ENCODE results near the gene AKT3.

The AKT3 gene

DNA sequence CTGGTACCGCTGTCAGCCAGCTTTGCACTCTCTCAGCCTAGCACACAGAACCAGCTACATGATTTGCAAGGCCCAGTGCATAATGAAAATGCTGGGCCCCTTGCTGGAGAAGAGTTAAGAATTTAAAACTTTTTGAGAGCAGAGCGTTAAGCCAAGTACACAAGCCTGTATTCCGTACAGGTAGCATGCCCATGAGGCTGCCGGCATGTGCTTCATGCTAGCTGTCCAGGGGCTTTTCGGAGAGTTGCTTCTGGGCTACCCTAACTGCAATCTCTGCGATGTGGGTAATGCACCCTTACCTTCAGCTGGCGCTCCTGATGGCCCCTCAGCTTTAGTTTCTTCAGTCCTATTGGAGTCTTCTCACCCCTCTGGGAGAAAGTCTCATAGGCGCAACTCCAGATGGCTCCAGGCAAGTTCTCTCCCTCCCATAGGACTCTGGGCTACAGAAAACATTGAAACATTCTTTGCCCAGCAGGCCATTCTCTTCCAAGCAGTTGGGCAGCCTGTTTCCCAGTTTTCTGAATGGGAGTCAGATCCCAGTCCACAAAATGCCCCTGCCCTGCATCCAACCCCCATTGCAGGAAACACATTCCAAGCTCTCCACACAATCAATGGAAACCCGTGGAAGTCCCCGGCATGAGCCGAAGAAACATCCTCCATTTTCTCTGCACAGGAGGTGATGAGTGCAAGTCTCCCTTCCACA lies 5.7 kb upstream of the AKT3 start:
- H3K9ac ChIP-seq (ENCODE audit: low read length in 5 of 5) = no peak overlapping the region
- peaks cover 0 to 3% (median 0%) of the 10 kb centered on the region in 5 donors for H3K27me3 ChIP-seq (ENCODE audit: control insufficient read depth in 5 of 5, insufficient read depth in 4 of 5, low read length in 5 of 5)
- H3K4me3 ChIP-seq (ENCODE audit: low read depth in 1 of 5, low read length in 5 of 5) = no peak overlapping the region
- peaks cover 0 to 8% (median 7%) of the 10 kb centered on the region in 5 donors for H3K4me1 ChIP-seq (ENCODE audit: control insufficient read depth in 5 of 5, insufficient read depth in 5 of 5, low read length in 5 of 5)
- no peak overlapping the region for H3K27ac ChIP-seq (ENCODE audit: low read depth, low read length)
- no peaks in the 10 kb centered on the region for H3K36me3 ChIP-seq (ENCODE audit: control insufficient read depth in 5 of 5, insufficient read depth in 5 of 5, low read length in 5 of 5)
- no peaks in the 10 kb centered on the region for H3K9me3 ChIP-seq (ENCODE audit: control insufficient read depth in 5 of 5, low read length in 5 of 5)

DNA sequence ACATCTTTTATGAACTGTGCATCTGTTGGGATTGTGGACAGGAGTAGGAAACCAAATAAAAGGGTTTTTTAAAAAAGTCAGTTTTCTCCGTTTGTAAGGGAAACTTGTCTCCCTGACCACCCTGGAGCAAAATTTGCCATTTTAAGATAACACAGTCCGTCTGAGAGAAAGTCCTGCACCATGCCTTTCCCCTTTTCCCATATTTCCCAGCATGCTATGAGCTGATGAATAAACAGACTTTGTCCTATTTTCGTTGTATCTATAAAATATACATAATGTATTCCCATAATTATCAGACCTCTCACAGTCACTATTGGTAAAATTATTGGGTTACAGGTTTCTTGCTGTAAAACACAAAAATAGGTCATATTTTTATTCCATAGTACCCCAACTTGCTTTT lies 1.7 kb upstream of the AKT3 start:
- Histone ChIP-seq H3K9ac (ENCODE audit: low read length in 5 of 5) (no peak overlapping the region), H3K9me3 (ENCODE audit: control insufficient read depth in 5 of 5, low read length in 5 of 5) (no peaks in the 10 kb centered on the region), H3K4me3 (ENCODE audit: low read depth in 1 of 5, low read length in 5 of 5) (no peak overlapping the region), H3K36me3 (ENCODE audit: control insufficient read depth in 5 of 5, insufficient read depth in 5 of 5, low read length in 5 of 5) (no peaks in the 10 kb centered on the region), H3K27ac (ENCODE audit: low read depth, low read length) (no peak overlapping the region), H3K27me3 (ENCODE audit: control insufficient read depth in 5 of 5, insufficient read depth in 4 of 5, low read length in 5 of 5) (no peaks in the 10 kb centered on the region), H3K4me1 (ENCODE audit: control insufficient read depth in 5 of 5, insufficient read depth in 5 of 5, low read length in 5 of 5) (peaks cover 0 to 15% (median 12%) of the 10 kb centered on the region in 5 donors)

DNA sequence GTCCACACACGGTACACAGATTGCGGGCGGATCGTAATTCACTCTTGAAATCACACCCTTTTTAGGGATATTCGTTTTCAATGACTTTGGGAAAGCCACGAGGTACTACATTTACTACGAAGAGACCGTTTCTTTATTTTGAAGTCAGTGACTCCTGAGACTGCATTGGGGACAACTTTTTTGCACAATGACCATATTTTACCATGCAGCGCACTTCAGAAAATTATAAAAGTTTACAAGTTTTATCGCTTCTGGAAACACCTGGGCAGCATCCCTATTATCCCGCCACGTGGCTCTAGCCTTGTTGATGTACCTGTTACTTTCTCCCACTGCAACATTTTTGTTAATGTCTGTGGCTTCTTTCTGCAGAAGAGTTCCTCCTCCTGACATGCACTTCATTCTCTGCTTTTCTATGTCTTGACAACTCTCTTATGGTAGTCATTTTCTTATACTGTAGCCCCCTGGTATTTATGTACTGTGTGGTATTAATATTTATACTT lies 1.3 kb upstream of the AKT3 start:
- Histone ChIP-seq H3K27ac (ENCODE audit: low read depth, low read length) (peak overlapping the region; percentile 87), H3K36me3 (ENCODE audit: control insufficient read depth in 5 of 5, insufficient read depth in 5 of 5, low read length in 5 of 5) (no peaks in the 10 kb centered on the region), H3K9ac (ENCODE audit: low read length in 5 of 5) (peak overlapping the region; percentile 40 to 89 (median 74)), H3K9me3 (ENCODE audit: control insufficient read depth in 5 of 5, low read length in 5 of 5) (no peaks in the 10 kb centered on the region), H3K4me1 (ENCODE audit: control insufficient read depth in 5 of 5, insufficient read depth in 5 of 5, low read length in 5 of 5) (peaks cover 0 to 15% (median 12%) of the 10 kb centered on the region in 5 donors), H3K4me3 (ENCODE audit: low read depth in 1 of 5, low read length in 5 of 5) (peak overlapping the region; percentile 69 to 88 (median 77)), H3K27me3 (ENCODE audit: control insufficient read depth in 5 of 5, insufficient read depth in 4 of 5, low read length in 5 of 5) (no peaks in the 10 kb centered on the region)

DNA sequence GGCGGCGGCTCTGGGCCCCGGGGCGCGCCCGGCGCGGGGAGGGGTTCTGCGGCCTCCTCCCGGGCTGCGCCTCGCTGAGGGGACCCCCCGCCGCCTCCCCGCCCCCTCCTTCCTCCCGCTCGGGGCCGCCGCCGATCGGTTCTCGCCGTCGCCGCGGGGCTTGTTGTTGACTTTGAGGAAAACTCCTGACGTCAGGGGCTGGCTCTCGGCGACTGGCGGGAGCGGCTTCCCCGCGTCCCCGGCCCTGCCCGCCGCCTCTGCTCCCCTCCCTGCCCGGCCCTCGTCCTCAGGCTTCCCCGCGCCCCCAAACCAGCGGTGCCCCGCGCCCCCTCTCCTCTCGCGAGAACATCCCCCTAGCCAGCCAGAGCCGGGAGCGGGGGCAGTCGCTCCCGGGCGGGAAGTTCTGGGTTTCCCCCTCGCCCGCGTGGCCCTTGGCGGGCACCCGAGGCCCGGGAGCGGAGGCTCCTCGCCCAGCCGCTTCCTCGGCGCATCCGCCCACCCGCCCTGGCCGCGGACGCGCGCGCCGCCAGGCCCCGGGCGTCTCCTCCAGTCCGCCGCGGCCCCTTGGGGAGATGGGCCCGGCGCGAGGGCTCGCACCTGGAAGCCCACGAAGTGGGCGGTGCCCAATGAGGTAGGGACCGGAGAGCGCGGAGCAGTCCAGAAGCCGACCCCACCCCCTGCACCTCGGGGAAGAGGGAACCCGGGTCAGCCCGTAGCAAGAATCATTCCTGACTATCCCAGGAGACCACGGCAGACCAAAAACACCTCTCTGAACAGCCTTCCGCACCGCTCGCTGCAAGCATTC lies 611 bp upstream of the AKT3 start:
- H3K27me3 ChIP-seq (ENCODE audit: control insufficient read depth in 5 of 5, insufficient read depth in 4 of 5, low read length in 5 of 5) = no peaks in the 10 kb centered on the region
- peak overlapping the region; percentile 40 to 89 (median 74) for H3K9ac ChIP-seq (ENCODE audit: low read length in 5 of 5)
- H3K4me3 ChIP-seq (ENCODE audit: low read depth in 1 of 5, low read length in 5 of 5) = peak overlapping the region; percentile 69 to 88 (median 77)
- peaks cover 0 to 15% (median 12%) of the 10 kb centered on the region in 5 donors for H3K4me1 ChIP-seq (ENCODE audit: control insufficient read depth in 5 of 5, insufficient read depth in 5 of 5, low read length in 5 of 5)
- H3K9me3 ChIP-seq (ENCODE audit: control insufficient read depth in 5 of 5, low read length in 5 of 5) = no peaks in the 10 kb centered on the region
- H3K27ac ChIP-seq (ENCODE audit: low read depth, low read length) = peak overlapping the region; percentile 87
- no peaks in the 10 kb centered on the region for H3K36me3 ChIP-seq (ENCODE audit: control insufficient read depth in 5 of 5, insufficient read depth in 5 of 5, low read length in 5 of 5)

DNA sequence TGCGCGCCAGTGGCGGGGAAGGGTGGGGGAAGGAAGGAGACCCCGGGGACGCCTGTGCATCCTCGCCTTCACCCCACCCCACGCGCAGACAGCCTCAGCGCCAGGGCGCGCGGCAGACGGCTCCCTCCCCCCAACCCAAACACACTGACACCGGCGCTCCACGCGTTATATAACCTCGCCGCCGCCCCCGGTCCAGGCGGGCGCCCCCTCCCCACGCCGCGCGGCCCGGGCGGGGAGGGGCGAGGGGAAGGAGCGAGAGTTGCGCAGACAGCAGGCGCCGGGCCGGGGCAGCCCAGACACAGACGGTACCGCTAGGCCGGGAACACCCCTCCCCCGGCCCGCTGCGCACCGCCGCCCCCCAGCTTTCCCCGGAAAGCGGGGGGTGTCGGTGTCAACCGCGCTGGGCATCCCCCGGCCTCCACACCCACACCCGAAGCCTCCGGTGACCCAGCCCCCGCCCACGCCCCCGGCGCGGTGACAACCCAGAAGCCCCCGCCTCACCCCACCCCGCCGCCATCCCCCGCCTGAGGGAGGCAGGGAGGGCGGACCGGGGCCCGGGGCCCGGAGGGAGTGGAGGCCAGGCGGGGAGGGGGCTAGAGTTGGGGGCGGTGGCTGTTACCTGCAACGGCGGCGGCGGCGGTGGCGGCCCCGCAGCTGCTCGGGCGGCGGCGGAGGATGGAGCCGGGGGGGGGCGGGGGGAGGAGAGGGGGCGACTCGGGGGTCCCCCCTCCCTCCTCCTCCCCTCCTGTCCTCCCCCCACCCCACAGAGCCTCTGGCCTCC lies 432 bp downstream of the AKT3 start:
- Histone ChIP-seq H3K9me3 (ENCODE audit: control insufficient read depth in 5 of 5, low read length in 5 of 5) (no peaks in the 10 kb centered on the region), H3K4me1 (ENCODE audit: control insufficient read depth in 5 of 5, insufficient read depth in 5 of 5, low read length in 5 of 5) (peaks cover 0 to 15% (median 12%) of the 10 kb centered on the region in 5 donors), H3K9ac (ENCODE audit: low read length in 5 of 5) (peak overlapping the region in 3 of 5 donors; percentile 48 to 62 (median 62)), H3K27ac (ENCODE audit: low read depth, low read length) (peak overlapping the region; percentile 75), H3K4me3 (ENCODE audit: low read depth in 1 of 5, low read length in 5 of 5) (peak overlapping the region in 4 of 5 donors; percentile 67 to 72 (median 69)), H3K36me3 (ENCODE audit: control insufficient read depth in 5 of 5, insufficient read depth in 5 of 5, low read length in 5 of 5) (no peaks in the 10 kb centered on the region), H3K27me3 (ENCODE audit: control insufficient read depth in 5 of 5, insufficient read depth in 4 of 5, low read length in 5 of 5) (no peaks in the 10 kb centered on the region)

DNA sequence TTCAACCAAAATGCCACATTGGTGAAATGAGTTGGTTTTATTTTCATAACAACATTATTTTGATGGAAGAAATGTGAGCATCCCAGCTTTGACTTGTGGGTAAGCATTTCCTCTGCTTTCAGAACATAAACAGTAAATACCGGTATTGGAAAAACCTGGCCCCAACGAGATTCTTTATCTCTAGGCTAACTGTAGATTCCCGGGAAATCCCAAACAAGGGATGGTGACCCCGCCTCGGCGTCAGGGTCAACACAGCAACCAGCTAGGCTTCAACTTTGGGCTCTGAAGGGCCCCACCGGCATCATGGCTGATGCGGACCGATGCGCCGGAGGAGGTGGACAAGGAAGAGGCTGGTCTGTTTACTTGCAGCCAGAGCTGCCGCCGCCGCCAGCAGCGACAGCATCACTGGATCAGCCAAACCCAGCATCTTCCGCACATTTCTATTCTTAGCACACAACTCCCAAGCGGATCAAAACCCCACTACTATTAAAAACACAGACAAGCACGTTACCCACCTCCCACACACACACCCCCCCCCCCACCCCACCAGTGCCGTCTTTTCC lies 1.1 kb downstream of the AKT3 start:
- peak overlapping the region; percentile 75 for H3K27ac ChIP-seq (ENCODE audit: low read depth, low read length)
- H3K4me1 ChIP-seq (ENCODE audit: control insufficient read depth in 5 of 5, insufficient read depth in 5 of 5, low read length in 5 of 5) = peaks cover 0 to 15% (median 12%) of the 10 kb centered on the region in 5 donors
- no peaks in the 10 kb centered on the region for H3K27me3 ChIP-seq (ENCODE audit: control insufficient read depth in 5 of 5, insufficient read depth in 4 of 5, low read length in 5 of 5)
- H3K4me3 ChIP-seq (ENCODE audit: low read depth in 1 of 5, low read length in 5 of 5) = peak overlapping the region; percentile 53 to 72 (median 68)
- H3K36me3 ChIP-seq (ENCODE audit: control insufficient read depth in 5 of 5, insufficient read depth in 5 of 5, low read length in 5 of 5) = no peaks in the 10 kb centered on the region
- peak overlapping the region in 3 of 5 donors; percentile 37 to 62 (median 62) for H3K9ac ChIP-seq (ENCODE audit: low read length in 5 of 5)
- no peaks in the 10 kb centered on the region for H3K9me3 ChIP-seq (ENCODE audit: control insufficient read depth in 5 of 5, low read length in 5 of 5)

DNA sequence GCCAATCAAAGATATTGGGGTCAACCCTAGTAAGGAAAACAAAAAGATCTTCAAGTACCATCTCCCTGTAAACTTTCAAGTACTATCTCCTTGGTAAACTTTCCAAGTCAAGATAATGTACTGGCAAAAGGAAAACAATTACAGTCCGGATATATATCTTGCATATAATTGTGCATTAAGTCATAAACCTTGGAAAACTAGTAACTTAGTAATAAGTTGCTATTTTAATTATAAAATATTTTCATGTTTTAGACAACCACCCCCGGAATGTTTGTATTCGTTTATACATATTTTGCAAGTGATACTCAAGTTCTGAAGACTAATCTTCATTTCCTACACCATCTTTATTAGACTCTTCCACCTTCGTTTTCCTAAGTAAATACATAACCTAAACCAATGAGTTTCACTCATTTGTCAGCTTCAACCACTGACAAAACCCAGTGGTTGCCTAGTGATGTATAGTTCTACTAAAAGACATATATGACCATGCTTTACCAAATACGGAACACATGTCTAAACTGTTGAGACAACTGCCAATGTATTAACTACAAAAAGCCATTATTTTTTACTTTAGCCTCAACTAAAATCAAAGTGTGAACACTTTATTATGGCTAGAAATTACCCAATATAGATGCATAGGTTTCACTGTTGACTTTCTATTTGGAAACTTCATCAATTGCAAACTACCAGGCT lies 1.7 kb downstream of the AKT3 start:
- peak overlapping the region; percentile 75 for H3K27ac ChIP-seq (ENCODE audit: low read depth, low read length)
- peaks cover 0 to 16% (median 13%) of the 10 kb centered on the region in 5 donors for H3K4me1 ChIP-seq (ENCODE audit: control insufficient read depth in 5 of 5, insufficient read depth in 5 of 5, low read length in 5 of 5)
- no peaks in the 10 kb centered on the region for H3K27me3 ChIP-seq (ENCODE audit: control insufficient read depth in 5 of 5, insufficient read depth in 4 of 5, low read length in 5 of 5)
- no peaks in the 10 kb centered on the region for H3K9me3 ChIP-seq (ENCODE audit: control insufficient read depth in 5 of 5, low read length in 5 of 5)
- peak overlapping the region in 4 of 5 donors; percentile 67 to 72 (median 69) for H3K4me3 ChIP-seq (ENCODE audit: low read depth in 1 of 5, low read length in 5 of 5)
- H3K9ac ChIP-seq (ENCODE audit: low read length in 5 of 5) = peak overlapping the region in 1 of 5 donors; percentile 21
- H3K36me3 ChIP-seq (ENCODE audit: control insufficient read depth in 5 of 5, insufficient read depth in 5 of 5, low read length in 5 of 5) = no peaks in the 10 kb centered on the region

DNA sequence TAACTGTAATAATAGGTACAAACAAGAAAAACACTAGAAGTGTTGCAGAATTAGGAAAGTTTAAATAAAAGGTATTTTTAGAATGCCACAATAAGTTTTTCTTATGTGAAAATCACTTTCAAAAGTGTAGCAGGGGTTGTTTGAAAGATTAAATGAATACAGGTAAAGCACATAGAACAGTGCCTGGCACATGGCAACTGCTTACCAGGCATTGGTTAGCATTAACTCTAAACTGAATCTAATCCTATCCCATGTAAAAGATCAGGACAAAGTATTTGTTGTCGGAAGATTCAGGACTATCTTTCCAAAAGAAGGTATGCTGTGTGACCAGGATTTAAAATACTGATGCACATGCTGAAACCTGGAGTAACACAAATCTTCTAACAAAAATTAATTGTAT lies 3.3 kb downstream of the AKT3 start:
- peaks cover 0 to 23% (median 18%) of the 10 kb centered on the region in 5 donors for H3K4me1 ChIP-seq (ENCODE audit: control insufficient read depth in 5 of 5, insufficient read depth in 5 of 5, low read length in 5 of 5)
- no peak overlapping the region for H3K4me3 ChIP-seq (ENCODE audit: low read depth in 1 of 5, low read length in 5 of 5)
- no peaks in the 10 kb centered on the region for H3K9me3 ChIP-seq (ENCODE audit: control insufficient read depth in 5 of 5, low read length in 5 of 5)
- H3K27ac ChIP-seq (ENCODE audit: low read depth, low read length) = no peak overlapping the region
- H3K9ac ChIP-seq (ENCODE audit: low read length in 5 of 5) = no peak overlapping the region
- H3K27me3 ChIP-seq (ENCODE audit: control insufficient read depth in 5 of 5, insufficient read depth in 4 of 5, low read length in 5 of 5) = no peaks in the 10 kb centered on the region
- no peaks in the 10 kb centered on the region for H3K36me3 ChIP-seq (ENCODE audit: control insufficient read depth in 5 of 5, insufficient read depth in 5 of 5, low read length in 5 of 5)

DNA sequence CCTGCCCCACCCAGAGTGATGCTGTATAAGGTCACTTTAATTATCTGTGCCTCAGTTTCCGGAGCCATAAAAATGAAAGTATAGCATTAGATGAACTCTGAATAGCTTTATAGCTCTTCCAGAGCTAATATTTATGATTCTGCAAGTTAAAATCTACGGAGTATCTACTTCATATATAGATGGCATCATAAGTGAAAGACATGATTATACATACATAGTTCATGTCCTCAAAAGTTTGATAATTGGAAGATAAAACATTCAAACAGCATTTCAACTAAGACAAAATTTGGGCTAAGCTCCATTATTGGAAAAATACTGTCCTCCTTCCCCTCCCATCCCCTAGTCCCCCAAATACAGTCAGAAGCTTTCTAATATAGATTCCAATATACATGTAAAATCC lies 4.2 kb downstream of the AKT3 start:
- no peaks in the 10 kb centered on the region for H3K9me3 ChIP-seq (ENCODE audit: control insufficient read depth in 5 of 5, low read length in 5 of 5)
- H3K4me3 ChIP-seq (ENCODE audit: low read depth in 1 of 5, low read length in 5 of 5) = no peak overlapping the region
- no peak overlapping the region for H3K9ac ChIP-seq (ENCODE audit: low read length in 5 of 5)
- H3K4me1 ChIP-seq (ENCODE audit: control insufficient read depth in 5 of 5, insufficient read depth in 5 of 5, low read length in 5 of 5) = peaks cover 0 to 16% (median 13%) of the 10 kb centered on the region in 5 donors
- H3K36me3 ChIP-seq (ENCODE audit: control insufficient read depth in 5 of 5, insufficient read depth in 5 of 5, low read length in 5 of 5) = no peaks in the 10 kb centered on the region
- no peak overlapping the region for H3K27ac ChIP-seq (ENCODE audit: low read depth, low read length)
- no peaks in the 10 kb centered on the region for H3K27me3 ChIP-seq (ENCODE audit: control insufficient read depth in 5 of 5, insufficient read depth in 4 of 5, low read length in 5 of 5)
